HG03196 (cell line): ENCODE results near the gene ACTR6.
A peak's percentile ranks its signal among the peaks of the same experiment; 100 is the strongest.
"Not testable (repeated sequence)": the region's sequence is repeated elsewhere in the genome, so short reads cannot be mapped to it uniquely, and the experiment has no call there.

Experiments used
- ATAC-seq: cut with Tn5 transposase; IDR thresholded peaks from one replicate; pipeline ENCODE4 v1.9.1; 2021; ENCODE audit not compliant: unreplicated experiment

Gene ACTR6

GRCh38 chr12:100184549-100185145, 16.0 kb upstream of the ACTR6 start:
- no peak for ATAC-seq

- peak; percentile 91 for ATAC-seq
These were observed 15.2 kb upstream of the ACTR6 start for GRCh38 chr12:100185361-100185894.

- ATAC-seq: no peak
These were observed 14.5 kb upstream of the ACTR6 start for GRCh38 chr12:100186071-100186470.

- ATAC-seq: no peak
These were observed 13.5 kb upstream of the ACTR6 start for GRCh38 chr12:100187068-100187467.

- ATAC-seq: no peak
These were observed 12.6 kb upstream of the ACTR6 start for GRCh38 chr12:100187857-100188519.

- not testable (repeated sequence) for ATAC-seq
These were observed 11.6 kb upstream of the ACTR6 start for GRCh38 chr12:100188888-100189635.

- ATAC-seq: no peak
These were observed 10.8 kb upstream of the ACTR6 start for GRCh38 chr12:100189636-100190394.

- ATAC-seq: no peak
These were observed 7.5 kb upstream of the ACTR6 start for GRCh38 chr12:100193085-100193484.

GRCh38 chr12:100197486-100197885, 3.1 kb upstream of the ACTR6 start:
- ATAC-seq: no peak

- peak; percentile 1 for ATAC-seq
These were observed 1.6 kb upstream of the ACTR6 start for GRCh38 chr12:100199023-100199346.

GRCh38 chr12:100199347-100200149, 1.1 kb upstream of the ACTR6 start:
- ATAC-seq: peak; percentile 74

GRCh38 chr12:100201604-100202423, 1.2 kb downstream of the ACTR6 start:
- ATAC-seq: no peak

- ATAC-seq: no peak
These were observed 6.7 kb downstream of the ACTR6 start for GRCh38 chr12:100207311-100207710.

GRCh38 chr12:100208834-100209233, 8.2 kb downstream of the ACTR6 start:
- ATAC-seq: no peak

- ATAC-seq: no peak
These were observed 11.1 kb downstream of the ACTR6 start for GRCh38 chr12:100211698-100212097.

GRCh38 chr12:100213016-100213891, 12.6 kb downstream of the ACTR6 start:
- no peak for ATAC-seq

- ATAC-seq: no peak
These were observed 13.9 kb downstream of the ACTR6 start for GRCh38 chr12:100214518-100214917.

GRCh38 chr12:100215209-100215608, 14.6 kb downstream of the ACTR6 start:
- no peak for ATAC-seq

- no peak for ATAC-seq
These were observed 15.7 kb downstream of the ACTR6 start for GRCh38 chr12:100216337-100216736.
